HG03039 (cell line): ENCODE measurements around the gene VN1R5.
"Not testable (repeated sequence)": the region's sequence is repeated elsewhere in the genome, so short reads cannot be mapped to it uniquely, and the experiment has no call there.

Source experiments
- ATAC-seq: cut with Tn5 transposase; IDR thresholded peaks from one replicate; pipeline ENCODE4 v1.9.1; 2021; ENCODE audit warnings: mild to moderate bottlenecking, moderate library complexity; ENCODE audit not compliant: unreplicated experiment

VN1R5 gene

DNA sequence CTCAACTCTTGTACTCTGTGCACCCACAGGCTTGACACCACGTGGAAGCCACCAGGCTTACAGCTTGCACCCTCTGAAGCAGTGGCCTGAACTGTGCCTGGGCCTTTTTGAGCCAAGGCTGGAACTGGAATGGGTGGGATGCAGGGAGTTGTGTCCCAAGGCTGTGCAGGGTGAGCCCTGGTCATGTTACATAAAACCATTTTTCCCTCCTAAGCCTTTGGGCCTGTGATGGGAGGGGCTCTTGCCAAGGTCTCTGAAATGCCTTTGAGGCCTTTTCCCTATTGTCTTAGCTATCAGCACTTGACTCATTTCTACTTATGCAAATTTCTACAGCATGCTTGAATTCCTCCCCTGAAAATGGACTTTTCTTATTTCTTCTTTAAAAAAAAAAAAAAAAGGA lies 14.1 kb downstream of the VN1R5 start:
- ATAC-seq, result no peak

DNA sequence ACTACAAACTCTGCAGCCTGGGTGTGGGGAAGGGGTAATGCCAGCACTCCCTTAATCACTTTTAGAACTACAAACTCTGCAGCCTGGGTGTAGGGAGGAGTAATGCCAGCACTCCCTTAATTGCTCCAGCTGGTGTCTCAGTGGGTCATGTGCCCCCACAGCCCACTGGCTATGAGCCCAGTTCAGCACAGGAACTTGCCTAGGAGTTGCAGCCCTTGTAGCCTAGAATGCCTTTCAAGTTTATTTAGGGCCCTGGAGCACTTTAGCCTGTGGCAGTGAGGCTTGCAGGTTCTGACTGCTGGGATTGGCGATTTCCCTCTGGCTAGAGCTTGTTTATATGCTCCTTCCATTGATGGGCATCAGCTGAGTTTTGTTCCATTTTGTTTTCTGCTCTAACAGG lies 17.1 kb downstream of the VN1R5 start:
- ATAC-seq, result no peak

DNA sequence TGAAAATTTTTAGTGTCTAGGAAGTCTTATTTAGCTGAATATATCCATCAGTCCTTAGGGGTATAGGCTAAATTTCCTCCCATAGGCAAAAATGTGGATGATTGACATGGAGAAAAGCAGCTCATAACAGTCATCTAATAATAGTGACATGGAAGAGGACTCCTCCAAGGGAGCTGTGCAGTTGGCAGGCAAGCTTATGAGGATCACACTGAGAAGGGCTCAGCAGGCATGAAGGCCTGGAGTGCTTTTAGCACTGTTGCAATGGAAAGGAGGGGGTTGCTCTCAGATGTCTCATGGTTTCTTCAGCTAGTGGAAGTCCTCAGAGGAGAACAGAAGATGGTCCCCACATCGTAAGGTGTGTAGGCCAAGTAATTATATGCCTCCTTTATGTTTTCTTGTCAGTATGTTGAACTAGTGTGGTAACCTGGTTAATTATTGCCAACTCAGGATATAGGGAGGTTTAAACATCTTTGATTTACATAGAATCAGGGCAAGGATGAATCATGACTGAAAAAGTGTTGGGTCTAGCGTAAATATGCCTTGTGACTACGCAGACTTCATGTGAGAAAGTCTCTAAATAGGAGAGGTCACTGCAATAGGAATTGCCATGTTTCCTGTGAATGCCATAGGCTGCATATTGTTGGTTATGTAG lies 18.9 kb downstream of the VN1R5 start:
- ATAC-seq, result no peak

DNA sequence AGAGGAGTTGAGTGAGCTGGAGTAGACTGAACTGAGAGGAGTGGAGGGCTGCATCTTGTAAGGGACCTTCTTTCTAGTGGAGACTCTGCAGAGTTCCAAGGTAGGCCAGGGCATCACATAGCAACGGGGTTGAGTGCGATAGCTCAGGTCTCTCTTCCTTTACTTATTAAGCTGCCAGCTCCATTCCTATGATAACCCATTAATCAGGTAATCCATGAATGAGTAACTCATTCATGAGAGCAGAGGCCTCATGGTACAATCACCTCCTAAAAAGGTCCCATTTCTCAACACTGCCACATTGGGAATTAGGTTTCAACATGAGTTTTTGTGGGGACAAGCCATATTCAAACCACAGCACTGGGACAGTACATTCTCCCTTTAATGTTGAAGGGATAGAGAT lies 21.3 kb downstream of the VN1R5 start:
- ATAC-seq, result no peak

DNA sequence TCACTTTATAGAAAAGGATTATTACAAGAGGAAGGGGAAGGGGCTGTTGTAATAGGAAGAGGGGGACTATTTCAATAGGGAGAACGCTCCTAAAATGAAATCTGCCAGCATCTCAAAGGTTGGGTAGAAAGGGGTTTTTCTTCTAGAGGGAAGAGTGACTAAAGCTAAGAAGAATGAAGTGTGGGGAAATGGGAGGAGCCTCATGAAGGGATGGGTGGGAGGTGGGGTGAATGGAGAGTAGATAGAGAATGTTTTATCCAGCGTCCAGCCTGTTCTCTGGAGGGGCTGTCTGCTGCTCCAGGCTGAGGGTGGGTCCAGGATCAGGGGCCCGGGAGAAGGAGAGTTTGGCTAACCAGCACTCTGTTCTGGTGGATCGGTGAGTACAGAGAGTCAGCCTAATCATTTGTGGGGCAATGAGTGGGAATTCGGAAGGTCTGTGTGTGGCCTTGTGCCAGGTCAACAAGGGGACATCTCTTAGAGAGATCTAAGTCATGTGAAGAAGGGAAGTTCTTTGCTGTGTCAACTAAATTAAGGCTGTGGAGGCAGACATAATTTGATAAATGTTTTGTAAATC lies 25.2 kb downstream of the VN1R5 start:
- no peak for ATAC-seq

DNA sequence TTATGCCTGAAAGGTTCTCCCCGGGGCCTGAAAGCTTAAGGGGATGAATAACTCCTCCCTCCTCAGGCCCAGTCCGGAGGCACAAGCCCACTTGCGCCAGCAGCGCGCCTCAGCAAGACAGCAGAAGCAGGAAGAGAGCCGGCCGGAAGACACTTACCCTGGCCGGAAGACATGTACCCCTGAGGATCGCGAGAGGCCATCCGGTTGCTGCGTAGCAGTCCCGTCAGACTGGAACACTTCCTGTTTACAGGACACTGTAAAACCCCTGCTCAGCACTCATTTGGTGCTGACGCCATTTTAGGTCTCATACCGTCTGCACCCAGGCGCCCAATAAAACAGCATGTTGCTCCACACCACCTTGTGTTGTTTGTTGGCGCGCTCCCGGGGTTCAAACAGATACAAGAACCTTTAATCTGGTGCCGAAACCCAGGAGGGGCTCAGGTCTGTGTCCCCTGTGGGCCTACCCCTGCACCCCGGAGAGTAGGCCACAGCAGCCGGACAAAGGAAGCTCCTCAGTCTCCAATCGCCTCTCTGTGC lies 30.3 kb downstream of the VN1R5 start:
- no peak for ATAC-seq

DNA sequence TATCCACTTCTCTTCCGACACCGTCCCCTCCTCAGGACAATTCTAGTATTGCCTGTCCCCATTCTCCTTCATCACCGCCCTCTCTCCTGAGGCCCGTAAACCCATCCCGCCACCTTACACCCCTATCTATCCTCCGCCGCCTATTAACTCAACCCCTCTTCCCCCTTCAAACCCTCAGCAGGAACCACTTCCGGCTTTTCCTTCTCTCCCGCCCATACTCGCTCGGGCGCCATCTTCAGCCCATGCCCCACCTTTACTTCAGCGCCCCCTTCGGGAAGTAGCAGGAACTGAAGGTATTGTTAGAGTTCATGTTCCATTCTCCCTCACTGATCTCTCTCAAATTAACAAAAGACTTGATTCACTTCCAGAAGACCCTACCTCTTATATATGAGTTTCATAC lies 31.6 kb downstream of the VN1R5 start:
- ATAC-seq, result no peak

DNA sequence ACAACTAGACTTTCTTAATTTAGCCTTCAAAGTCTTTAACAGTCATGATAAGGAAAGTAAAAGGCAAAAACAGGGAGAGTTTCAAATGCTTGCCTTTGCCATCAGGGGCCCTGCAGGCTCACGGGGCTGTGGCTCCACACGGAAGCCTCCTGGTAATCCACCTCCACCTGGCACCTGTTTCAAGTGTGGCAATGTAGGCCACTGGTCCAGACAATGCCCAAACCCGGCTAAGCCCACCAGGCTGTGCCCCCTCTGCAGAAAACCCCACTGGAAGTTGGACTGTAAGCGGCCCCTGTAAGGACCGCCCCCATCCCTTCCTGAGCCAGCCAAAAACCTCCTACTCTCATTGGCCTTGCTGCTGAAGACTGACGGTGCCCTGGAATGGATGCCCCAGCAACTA lies 32.5 kb downstream of the VN1R5 start:
- no peak for ATAC-seq

DNA sequence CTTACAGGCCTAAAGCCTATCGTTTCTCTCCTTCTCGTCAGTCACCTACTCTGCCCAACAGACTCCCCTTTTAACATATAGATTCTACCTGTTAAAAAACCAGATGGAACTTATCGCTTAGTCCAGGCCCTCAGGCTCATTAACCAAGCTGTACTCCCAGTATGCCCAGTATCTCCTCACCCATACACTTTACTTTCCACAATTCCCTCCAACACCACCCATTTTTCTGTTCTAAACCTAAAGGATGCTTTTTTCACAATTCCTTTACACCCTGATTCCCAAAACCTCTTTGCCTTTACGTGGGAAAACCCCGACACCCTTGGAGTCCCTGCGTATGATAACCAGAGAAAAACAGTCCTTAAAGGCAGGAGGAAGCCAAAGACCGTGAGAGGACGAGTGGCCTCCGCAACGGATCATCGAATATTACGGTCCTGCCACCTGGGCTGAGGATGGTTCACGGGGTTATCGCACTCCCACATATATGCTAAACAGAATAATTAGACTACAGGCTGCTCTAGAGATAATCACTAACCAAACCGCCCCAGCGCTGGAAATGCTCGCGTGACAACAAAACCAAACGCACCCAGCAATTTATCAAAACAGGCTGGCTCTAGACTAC lies 33.5 kb downstream of the VN1R5 start:
- not testable (repeated sequence) for ATAC-seq

DNA sequence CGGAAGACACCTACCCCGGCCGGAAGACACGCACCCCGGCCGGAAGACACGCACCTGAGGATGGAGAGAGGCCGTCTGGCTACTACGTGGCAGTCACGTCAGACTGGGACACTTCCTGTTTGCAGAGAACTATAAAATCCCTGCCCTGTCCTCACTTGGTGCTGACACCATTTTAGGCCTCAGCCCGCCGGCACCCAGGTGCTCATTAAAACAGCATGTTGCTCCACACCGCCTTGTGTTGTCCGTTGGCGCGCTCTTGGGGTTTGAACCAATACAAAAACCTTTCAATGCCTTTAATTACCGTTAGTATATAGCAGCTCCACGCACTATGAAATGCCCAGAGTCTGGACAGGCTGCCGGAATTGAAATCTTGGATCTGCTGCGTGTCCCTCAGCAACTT lies 34.7 kb downstream of the VN1R5 start:
- no peak for ATAC-seq

DNA sequence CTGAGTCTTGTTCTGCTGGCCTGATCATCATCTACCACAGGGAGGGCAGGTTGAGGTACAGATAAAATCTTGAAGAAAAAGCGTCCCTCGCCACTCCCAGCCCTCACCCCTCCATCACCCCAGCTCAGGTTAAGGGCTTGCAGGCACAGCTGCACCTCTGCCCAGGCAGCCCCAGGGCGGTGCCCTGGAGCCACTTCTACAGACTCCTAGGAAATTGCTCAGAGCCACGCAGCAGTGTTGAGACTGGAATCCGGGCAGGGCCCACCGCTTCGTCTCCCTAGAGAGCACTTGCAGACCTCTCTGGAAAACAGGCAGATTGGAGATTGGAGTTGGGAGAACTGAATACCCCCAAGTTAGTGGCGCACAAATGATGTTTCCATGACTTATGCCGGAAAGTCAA lies 35.3 kb downstream of the VN1R5 start:
- no peak for ATAC-seq

DNA sequence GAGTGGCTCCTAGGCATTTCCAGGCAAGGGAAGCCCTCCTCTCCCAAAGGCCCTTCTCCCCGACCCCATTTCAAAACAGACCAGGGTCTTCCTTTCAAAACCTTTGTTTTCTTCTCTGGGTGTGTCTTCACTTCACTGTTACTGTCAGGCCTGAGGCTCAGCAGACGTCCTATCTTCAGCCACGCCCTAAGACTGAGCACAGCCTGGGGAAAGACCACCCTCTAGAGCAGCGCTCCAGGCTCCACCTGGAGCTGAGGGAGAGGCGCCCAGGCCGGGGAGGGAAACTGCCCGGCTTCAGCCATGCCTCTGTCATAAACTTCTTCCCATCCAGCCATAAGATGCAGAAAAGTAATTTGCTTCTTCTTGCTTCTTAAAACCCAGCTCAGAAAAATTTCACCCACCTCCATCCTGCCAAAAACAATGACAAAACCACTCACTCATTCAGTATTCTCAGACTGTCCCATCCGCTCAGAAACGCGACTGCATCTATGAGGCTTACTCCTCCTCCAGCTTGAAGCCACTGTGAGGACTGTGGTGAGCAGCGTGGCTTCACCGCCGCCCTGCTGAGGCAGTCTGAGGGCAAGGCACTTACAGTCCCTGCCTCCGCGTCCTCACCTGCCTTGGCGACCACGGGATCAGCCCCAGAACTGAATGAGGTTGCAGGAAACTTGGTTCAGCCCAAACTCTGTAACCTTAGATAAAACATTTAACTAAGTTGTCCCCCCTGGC lies 36.1 kb downstream of the VN1R5 start:
- no peak for ATAC-seq

DNA sequence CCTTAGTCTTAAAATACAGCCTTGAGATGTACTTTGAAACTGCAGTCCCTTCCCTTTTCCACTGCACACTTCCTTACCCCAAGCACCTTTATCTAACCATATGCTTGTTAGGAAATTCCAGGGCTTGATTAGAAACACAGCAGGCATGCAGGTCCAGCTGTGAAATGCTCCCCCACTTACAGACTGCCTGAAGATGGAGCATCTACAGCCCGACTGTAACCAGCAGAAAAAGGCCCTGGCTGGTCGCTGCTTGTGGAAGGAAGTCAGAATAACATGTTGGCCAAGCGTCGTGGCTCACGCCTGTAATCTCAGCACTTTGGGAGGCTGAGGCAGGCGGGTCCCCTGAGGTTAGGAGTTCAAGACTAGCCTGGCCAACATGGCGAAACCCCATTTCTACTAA lies 37.2 kb downstream of the VN1R5 start:
- ATAC-seq, result no peak

DNA sequence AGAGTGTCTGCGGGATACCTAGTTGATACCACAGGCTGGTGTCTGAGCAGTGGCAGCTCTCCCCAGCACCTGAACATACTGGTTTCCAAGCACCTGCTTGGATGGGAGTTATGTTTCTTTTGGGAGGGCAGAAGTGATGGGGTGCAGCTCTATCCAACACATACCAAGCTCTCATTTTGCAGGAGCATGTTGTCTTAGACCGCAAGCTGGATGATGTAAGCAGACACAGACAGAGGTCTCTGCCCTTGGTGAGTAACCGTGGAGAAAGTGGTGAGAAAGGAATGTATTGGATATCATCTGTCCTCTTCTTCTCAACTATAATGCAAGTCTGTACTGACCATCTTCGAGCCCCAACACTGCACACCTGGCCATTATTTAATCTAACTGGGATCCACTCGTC lies 38.4 kb downstream of the VN1R5 start:
- no peak for ATAC-seq

DNA sequence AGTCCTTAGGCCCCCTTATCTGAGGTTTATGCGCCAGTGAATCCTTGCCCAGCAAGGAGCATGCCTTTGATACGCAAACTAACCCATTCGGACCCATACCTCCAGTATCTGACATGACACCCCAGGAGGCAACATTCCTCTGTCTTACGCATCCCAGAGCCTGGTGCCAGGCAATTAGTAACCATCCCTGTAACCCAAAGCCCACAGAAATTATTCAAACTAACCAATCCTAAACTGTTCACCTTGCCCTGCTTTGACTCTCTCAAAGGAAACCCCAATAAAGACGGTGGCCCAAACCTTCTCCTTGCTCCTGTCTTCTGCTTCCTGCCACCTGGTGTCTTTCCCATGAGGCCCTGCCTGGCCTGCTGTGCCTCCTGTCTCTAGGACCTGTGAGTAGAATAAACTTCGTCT lies 39.4 kb downstream of the VN1R5 start:
- no peak for ATAC-seq

DNA sequence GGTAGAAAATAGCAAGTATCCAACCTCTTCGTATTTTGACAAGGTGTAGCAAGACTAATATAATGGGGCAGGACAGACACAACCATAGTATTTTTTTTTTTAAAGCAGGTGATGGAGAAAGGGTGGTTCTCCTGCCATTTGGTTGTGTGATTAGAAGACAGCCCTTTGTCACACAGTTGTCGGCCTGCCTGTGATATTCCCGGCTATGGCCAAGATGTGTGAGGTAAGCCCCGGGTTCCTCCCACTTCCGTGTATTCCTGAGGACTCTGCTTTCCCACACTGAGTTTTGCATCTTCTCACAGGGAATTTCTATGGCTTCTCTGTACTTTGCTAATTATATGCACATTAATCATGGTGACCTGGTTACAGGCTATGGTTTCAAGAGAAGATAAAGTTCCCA lies 39.9 kb downstream of the VN1R5 start:
- no peak for ATAC-seq

DNA sequence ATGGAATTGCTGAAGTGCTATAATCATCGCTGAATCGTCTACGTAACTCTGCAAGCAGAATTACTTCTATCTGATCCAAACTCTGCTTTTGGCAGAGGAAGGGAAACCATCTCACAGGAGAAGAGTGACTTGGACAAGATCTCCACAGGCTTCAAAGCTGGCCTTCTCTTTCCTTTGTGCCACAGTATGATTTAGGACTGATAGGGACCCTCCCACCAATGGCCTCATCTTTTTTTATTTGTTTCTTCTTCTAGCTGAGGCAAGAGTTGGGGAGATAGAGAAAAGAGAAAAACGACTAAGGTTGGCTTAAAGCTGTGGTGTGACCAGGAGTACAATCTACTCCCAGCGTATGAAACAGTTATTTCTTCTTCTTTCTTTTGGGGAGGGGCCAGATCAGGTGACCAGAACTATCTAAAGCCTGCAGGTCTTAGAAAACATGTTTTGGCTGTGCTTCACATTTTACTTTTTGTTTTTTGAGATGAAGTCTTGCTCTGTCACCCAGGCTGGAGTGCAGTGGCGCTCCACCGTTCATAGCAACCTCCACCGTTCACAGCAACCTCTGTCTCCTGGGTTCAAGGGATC lies 40.8 kb downstream of the VN1R5 start:
- ATAC-seq, result no peak

DNA sequence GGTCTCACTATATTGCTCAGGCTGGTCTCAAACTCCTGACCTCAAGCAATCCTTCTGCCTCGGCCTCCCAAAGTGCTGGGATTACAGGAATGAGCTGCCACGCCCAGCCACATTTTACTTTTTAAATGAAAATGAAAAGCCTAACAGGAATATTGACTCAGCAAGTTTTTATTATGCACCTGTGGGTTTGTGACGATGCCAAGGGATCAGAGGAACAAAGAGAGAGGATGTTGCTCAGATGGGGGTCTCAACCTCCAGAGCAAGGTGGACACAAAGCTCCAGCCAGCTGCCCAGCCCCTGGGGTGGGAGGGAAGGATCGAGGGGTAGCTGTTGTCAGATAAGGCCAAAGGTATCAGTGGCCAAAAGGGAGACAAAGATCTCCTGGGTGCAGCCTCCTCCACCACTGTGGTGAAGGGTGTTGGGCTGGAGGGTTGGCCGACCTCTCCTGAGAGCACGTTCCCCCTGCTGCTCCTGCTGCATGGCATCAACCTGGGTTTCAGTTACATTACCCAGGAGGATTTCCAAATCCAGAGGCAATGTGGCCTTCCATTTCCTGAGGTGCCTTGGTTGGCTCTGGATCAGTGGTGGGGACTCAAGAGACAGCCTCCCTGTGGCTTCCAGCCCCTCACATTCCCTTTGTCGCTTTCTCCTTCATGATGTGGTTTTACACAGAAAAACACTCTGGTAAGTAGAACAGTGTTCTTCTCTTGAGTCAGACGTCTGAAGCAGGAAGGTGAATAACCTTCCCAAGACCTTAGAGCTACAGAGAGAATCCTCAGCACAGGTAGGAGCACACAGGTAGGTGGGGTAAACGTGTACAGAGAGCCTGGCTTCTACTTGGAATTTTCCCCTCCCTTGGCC lies 41.6 kb downstream of the VN1R5 start:
- no peak for ATAC-seq

DNA sequence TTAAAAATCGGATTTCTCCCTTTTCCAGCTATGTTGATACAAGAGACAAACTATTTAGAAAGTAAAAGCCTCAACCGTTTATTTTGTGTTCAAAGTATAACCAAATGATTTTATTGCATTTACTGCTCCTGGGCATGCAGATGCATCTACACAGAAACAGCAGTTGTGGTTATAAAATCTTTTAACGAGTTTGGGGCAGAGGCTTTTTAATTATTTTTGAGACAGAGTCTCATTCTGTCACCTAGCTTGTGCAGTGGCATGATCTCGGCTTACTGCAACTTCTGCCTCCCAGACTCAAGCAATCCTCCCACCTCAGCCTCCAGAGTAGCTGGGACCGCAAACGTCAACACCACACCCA lies 42.2 kb downstream of the VN1R5 start:
- ATAC-seq, result no peak

DNA sequence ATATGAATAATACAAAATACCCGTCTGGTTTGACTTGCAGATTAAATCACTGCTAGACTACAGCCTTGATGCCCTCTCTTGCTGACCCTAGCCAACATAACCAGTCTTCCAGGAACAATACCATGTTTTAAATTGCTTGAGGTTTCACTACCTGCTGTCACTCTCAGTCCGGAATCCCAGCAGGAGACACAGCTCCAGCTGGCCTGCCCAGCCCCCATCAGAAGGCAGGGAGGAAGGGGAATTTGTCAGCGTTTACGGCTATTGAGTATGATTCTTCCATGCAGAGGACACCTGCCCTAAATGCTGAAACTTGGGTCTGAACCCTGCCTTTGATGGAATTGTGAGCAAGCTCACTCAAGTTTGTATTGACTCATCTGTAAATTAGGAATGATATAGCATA lies 42.8 kb downstream of the VN1R5 start:
- no peak for ATAC-seq
